Mesendoderm (in vitro differentiated cells): ENCODE data around the gene PTPRM.

Source experiments
- DNase-seq: peaks from one replicate; pipeline ENCODE4 v3.0.0; 2013
- H2AK5ac ChIP-seq: 2 replicates; pipeline ENCODE4 v1.6.1; 2013; ENCODE audit warnings: low read length, inconsistent platforms
- H2BK120ac ChIP-seq: 2 replicates; pipeline ENCODE4 v1.6.1; 2013; ENCODE audit warnings: low read depth, mild to moderate bottlenecking, low read length, moderate library complexity, mixed read lengths
- H2BK15ac ChIP-seq: replicated peaks from 2 replicates; pipeline ENCODE4 v1.6.1; 2013; ENCODE audit warnings: low read depth, mild to moderate bottlenecking, moderate library complexity
- H2BK5ac ChIP-seq: 2 replicates; pipeline ENCODE4 v1.6.1; 2013; ENCODE audit warnings: low read length, inconsistent platforms
- H3K18ac ChIP-seq: 2 replicates; pipeline ENCODE4 v1.6.1; 2013; ENCODE audit warnings: mild to moderate bottlenecking, low read length, mixed read lengths
- H3K23ac ChIP-seq: one replicate; pipeline ENCODE4 v1.6.1; 2013; ENCODE audit warnings: low read length
- H3K27ac ChIP-seq: 2 replicates; pipeline ENCODE4 v1.5.1; 2013; ENCODE audit warnings: low read depth, mild to moderate bottlenecking, inconsistent platforms, low read length, moderate library complexity
- H3K27me3 ChIP-seq: 2 replicates; pipeline ENCODE4 v1.6.1; 2013; ENCODE audit warnings: low read length, control low read depth, mild to moderate bottlenecking, inconsistent platforms; ENCODE audit not compliant: insufficient read depth, poor library complexity
- H3K36me3 ChIP-seq: 2 replicates; pipeline ENCODE4 v1.6.1; 2013; ENCODE audit warnings: low read length, inconsistent platforms; ENCODE audit not compliant: control insufficient read depth, insufficient read depth
- H3K4ac ChIP-seq: one replicate; pipeline ENCODE4 v1.6.1; 2013; ENCODE audit warnings: low read depth, mild to moderate bottlenecking, low read length, moderate library complexity
- H3K4me1 ChIP-seq: 2 replicates; pipeline ENCODE4 v1.6.1; 2013; ENCODE audit warnings: low read depth, low read length, inconsistent platforms; ENCODE audit not compliant: control insufficient read depth
- H3K4me2 ChIP-seq: 2 replicates; pipeline ENCODE4 v1.6.1; 2013; ENCODE audit warnings: low read length
- H3K4me3 ChIP-seq: 2 replicates; pipeline ENCODE4 v1.5.1; 2013; ENCODE audit warnings: mild to moderate bottlenecking, low read length
- H3K56ac ChIP-seq: one replicate; pipeline ENCODE4 v1.6.1; 2013; ENCODE audit warnings: low read length
- H3K79me1 ChIP-seq: 2 replicates; pipeline ENCODE4 v1.6.1; 2013; ENCODE audit warnings: low read length, inconsistent platforms
- H3K79me2 ChIP-seq: 2 replicates; pipeline ENCODE4 v1.6.1; 2013; ENCODE audit warnings: mild to moderate bottlenecking, low read length; ENCODE audit not compliant: control insufficient read depth, insufficient read depth
- H3K9ac ChIP-seq: 2 replicates; pipeline ENCODE4 v1.6.1; 2013; ENCODE audit warnings: low read length, inconsistent platforms
- H4K5ac ChIP-seq: one replicate; pipeline ENCODE4 v1.6.1; 2013; ENCODE audit warnings: low read length
- H4K8ac ChIP-seq: one replicate; pipeline ENCODE4 v1.6.1; 2013; ENCODE audit warnings: low read depth, mild to moderate bottlenecking, control low read depth, low read length, moderate library complexity
- WGBS: extraction: QIAGEN DNeasy Blood & Tissue Kit; methylation state at CpG from one replicate; pipeline ENCODE4 v1.1.7; 2013; ENCODE audit warnings: low lambda C conversion rate, missing lambda C conversion rate; ENCODE audit not compliant: insufficient coverage; ENCODE audit errors: extremely low coverage; 5-methylcytosine and 5-hydroxymethylcytosine counted together

Gene PTPRM

GRCh38 chr18:7778181-7778580, 211.1 kb downstream of the PTPRM start:
- H3K18ac ChIP-seq, result no peak overlapping the region
- H3K23ac ChIP-seq, result no peak overlapping the region
- no peak overlapping the region for H2BK5ac ChIP-seq
- no peak overlapping the region for H3K27ac ChIP-seq
- H2BK120ac ChIP-seq, result no peak overlapping the region
- no peak overlapping the region for H3K4me2 ChIP-seq
- no CpG with 5 or more reads among the region's 7 CpGs for WGBS
- no peak overlapping the region for H4K8ac ChIP-seq
- no peak overlapping the region for H3K4me3 ChIP-seq
- no peak overlapping the region for H3K4ac ChIP-seq
- no peaks in the 10 kb centered on the region for H3K79me2 ChIP-seq
- no peaks in the 10 kb centered on the region for H3K79me1 ChIP-seq
- no peak overlapping the region for H2BK15ac ChIP-seq
- H4K5ac ChIP-seq, result no peak overlapping the region
- no peaks in the 10 kb centered on the region for H3K27me3 ChIP-seq
- H3K4me1 ChIP-seq, result no peaks in the 10 kb centered on the region
- no peak overlapping the region for H3K56ac ChIP-seq
- H3K36me3 ChIP-seq, result no peaks in the 10 kb centered on the region
- no peak for DNase-seq
- H3K9ac ChIP-seq, result no peak overlapping the region
- no peak overlapping the region for H2AK5ac ChIP-seq

- Histone ChIP-seq H3K27ac (no peak overlapping the region), H3K9ac (no peak overlapping the region), H3K56ac (no peak overlapping the region), H3K27me3 (no peaks in the 10 kb centered on the region), H4K5ac (no peak overlapping the region), H3K4me3 (no peak overlapping the region), H3K36me3 (no peaks in the 10 kb centered on the region), H2BK120ac (no peak overlapping the region), H3K4ac (no peak overlapping the region), H3K23ac (no peak overlapping the region), H2BK5ac (no peak overlapping the region), H3K4me2 (no peak overlapping the region), H4K8ac (no peak overlapping the region), H3K79me2 (no peaks in the 10 kb centered on the region), H3K4me1 (no peaks in the 10 kb centered on the region), H2AK5ac (no peak overlapping the region), H3K79me1 (no peaks in the 10 kb centered on the region), H3K18ac (no peak overlapping the region), H2BK15ac (no peak overlapping the region)
- no peak for DNase-seq
- no CpG with 5 or more reads among the region's 3 CpGs for WGBS
Measured at GRCh38 chr18:7779211-7779610, 212.1 kb downstream of the PTPRM start.

GRCh38 chr18:7784171-7784570, 217.1 kb downstream of the PTPRM start:
- Histone ChIP-seq H3K4ac (no peak overlapping the region), H3K23ac (no peak overlapping the region), H2BK15ac (no peak overlapping the region), H2BK120ac (no peak overlapping the region), H2AK5ac (no peak overlapping the region), H3K79me2 (no peaks in the 10 kb centered on the region), H2BK5ac (no peak overlapping the region), H3K27ac (no peak overlapping the region), H3K27me3 (no peaks in the 10 kb centered on the region), H3K56ac (no peak overlapping the region), H3K4me1 (no peaks in the 10 kb centered on the region), H3K79me1 (no peaks in the 10 kb centered on the region), H4K8ac (no peak overlapping the region), H3K4me2 (no peak overlapping the region), H3K9ac (no peak overlapping the region), H4K5ac (no peak overlapping the region), H3K18ac (no peak overlapping the region), H3K4me3 (no peak overlapping the region), H3K36me3 (no peaks in the 10 kb centered on the region)
- DNase-seq, result peak; percentile 30
- no CpG with 5 or more reads among the region's 4 CpGs for WGBS

GRCh38 chr18:7786569-7786968, 219.5 kb downstream of the PTPRM start:
- H2AK5ac ChIP-seq, result no peak overlapping the region
- no peaks in the 10 kb centered on the region for H3K36me3 ChIP-seq
- H3K18ac ChIP-seq, result no peak overlapping the region
- H3K4me3 ChIP-seq, result no peak overlapping the region
- no peak overlapping the region for H4K5ac ChIP-seq
- H3K56ac ChIP-seq, result no peak overlapping the region
- no peak overlapping the region for H3K4me2 ChIP-seq
- no peak overlapping the region for H4K8ac ChIP-seq
- DNase-seq, result no peak
- no CpG with 5 or more reads among the region's 1 CpG for WGBS
- no peak overlapping the region for H3K23ac ChIP-seq
- H3K9ac ChIP-seq, result no peak overlapping the region
- no peak overlapping the region for H3K4ac ChIP-seq
- no peak overlapping the region for H2BK120ac ChIP-seq
- H3K27ac ChIP-seq, result no peak overlapping the region
- H2BK5ac ChIP-seq, result no peak overlapping the region
- H2BK15ac ChIP-seq, result no peak overlapping the region
- peaks cover 2% of the 10 kb centered on the region for H3K79me1 ChIP-seq
- peaks cover 2% of the 10 kb centered on the region for H3K4me1 ChIP-seq
- H3K27me3 ChIP-seq, result no peaks in the 10 kb centered on the region
- H3K79me2 ChIP-seq, result no peaks in the 10 kb centered on the region

GRCh38 chr18:7787339-7787738, 220.2 kb downstream of the PTPRM start:
- WGBS, result no CpG with 5 or more reads among the region's 2 CpGs
- DNase-seq, result peak; percentile 16
- no peak overlapping the region for H3K18ac ChIP-seq
- H3K79me2 ChIP-seq, result no peaks in the 10 kb centered on the region
- H3K36me3 ChIP-seq, result no peaks in the 10 kb centered on the region
- H3K4ac ChIP-seq, result no peak overlapping the region
- H3K9ac ChIP-seq, result no peak overlapping the region
- no peak overlapping the region for H3K4me3 ChIP-seq
- H4K5ac ChIP-seq, result no peak overlapping the region
- H3K56ac ChIP-seq, result peak overlapping the region; percentile 27
- no peak overlapping the region for H4K8ac ChIP-seq
- H3K4me2 ChIP-seq, result no peak overlapping the region
- no peak overlapping the region for H3K23ac ChIP-seq
- H2BK5ac ChIP-seq, result no peak overlapping the region
- H2AK5ac ChIP-seq, result no peak overlapping the region
- no peak overlapping the region for H3K27ac ChIP-seq
- H2BK15ac ChIP-seq, result no peak overlapping the region
- H3K79me1 ChIP-seq, result peaks cover 2% of the 10 kb centered on the region
- peaks cover 2% of the 10 kb centered on the region for H3K4me1 ChIP-seq
- H3K27me3 ChIP-seq, result no peaks in the 10 kb centered on the region
- H2BK120ac ChIP-seq, result no peak overlapping the region

- no peak overlapping the region for H4K5ac ChIP-seq
- no peak overlapping the region for H2BK5ac ChIP-seq
- H3K23ac ChIP-seq, result no peak overlapping the region
- peak overlapping the region; percentile 48 for H3K27ac ChIP-seq
- no peaks in the 10 kb centered on the region for H3K79me2 ChIP-seq
- H2AK5ac ChIP-seq, result no peak overlapping the region
- H3K4me3 ChIP-seq, result no peak overlapping the region
- no peak overlapping the region for H3K4ac ChIP-seq
- WGBS, result no CpG with 5 or more reads among the region's 5 CpGs
- peaks cover 2% of the 10 kb centered on the region for H3K79me1 ChIP-seq
- H3K36me3 ChIP-seq, result no peaks in the 10 kb centered on the region
- H4K8ac ChIP-seq, result no peak overlapping the region
- peak; percentile 92 for DNase-seq
- peaks cover 2% of the 10 kb centered on the region for H3K4me1 ChIP-seq
- H3K56ac ChIP-seq, result peak overlapping the region; percentile 58
- no peak overlapping the region for H2BK15ac ChIP-seq
- H3K9ac ChIP-seq, result peak overlapping the region; percentile 28
- H3K4me2 ChIP-seq, result no peak overlapping the region
- H3K18ac ChIP-seq, result no peak overlapping the region
- no peaks in the 10 kb centered on the region for H3K27me3 ChIP-seq
- no peak overlapping the region for H2BK120ac ChIP-seq
Measured at GRCh38 chr18:7789856-7790552, 222.9 kb downstream of the PTPRM start.
